K562 (cell line): ENCODE measurements around the gene GPALPP1. TPM values are rescaled to one million over a fixed set of nuclear protein-coding genes. Genes with fewer than 3 reads are reported as not detected.

ENCODE experiments used
- ARNT ChIP-seq, 2 experiments: fragments of 450-650 bp; IDR thresholded peaks; 2 replicates each; pipeline ENCODE4 v1.6.1; 2016; ENCODE audit warnings: mild to moderate bottlenecking in 1 of 2
- BCOR ChIP-seq: fragments of 450-650 bp; IDR thresholded peaks from 2 replicates; pipeline ENCODE4 v1.6.1; 2016
- CBFA2T3 ChIP-seq: fragments of 450-650 bp; IDR thresholded peaks from 2 replicates; pipeline ENCODE4 v1.6.1; 2017
- PPARD ChIP-seq: fragments of 250-450 bp; sonication (Bioruptor Pico); IDR thresholded peaks from 2 replicates; pipeline ENCODE4 v1.8.0; 2022; ENCODE audit warnings: inconsistent platforms, mild to moderate bottlenecking, moderate library complexity
- SAFB ChIP-seq: fragments of 200-400 bp; formaldehyde crosslinking; IDR thresholded peaks from 2 replicates; pipeline ENCODE4 v1.6.1; 2017; ENCODE audit warnings: low read depth, low read length, borderline replicate concordance
- SAFB2 ChIP-seq: fragments of 200-400 bp; formaldehyde crosslinking; IDR thresholded peaks from 2 replicates; pipeline ENCODE4 v1.6.1; 2018; ENCODE audit warnings: borderline replicate concordance, low read length, low read depth, moderate library complexity; ENCODE audit not compliant: severe bottlenecking
- SAP30 ChIP-seq: fragments of 200-600 bp; sonication (generic); IDR thresholded peaks from 2 replicates; pipeline ENCODE4 v1.6.1; 2012; ENCODE audit warnings: borderline replicate concordance, low read depth, mild to moderate bottlenecking, moderate library complexity, low read length, control low read depth, inconsistent platforms; ENCODE audit not compliant: insufficient read depth, poor library complexity, severe bottlenecking
- SP2 ChIP-seq: IDR thresholded peaks from 2 replicates; pipeline ENCODE4 v1.6.1; 2011; ENCODE audit warnings: mild to moderate bottlenecking, low read depth, low read length, moderate library complexity; ENCODE audit not compliant: poor library complexity, severe bottlenecking; ENCODE audit errors: extremely low read depth
- TAF15 ChIP-seq: fragments of 200-400 bp; formaldehyde crosslinking; IDR thresholded peaks from 2 replicates; pipeline ENCODE4 v1.6.1; 2017; ENCODE audit warnings: mild to moderate bottlenecking, low read depth, low read length, moderate library complexity
- TBL1XR1 ChIP-seq, 2 experiments: IDR thresholded peaks; 2 replicates each; pipeline ENCODE4 v1.6.1; 2012; ENCODE audit warnings: improper control_type of control experiment in 2 of 2, low read length in 2 of 2, mild to moderate bottlenecking in 1 of 2
- TEAD4 ChIP-seq, 2 experiments: sonication (generic) in 1 of 2; formaldehyde crosslinking in 1 of 2; IDR thresholded peaks; 2 replicates each; pipeline versions ENCODE4 v1.6.1 to v1.8.0; 2012 to 2022; ENCODE audit warnings: borderline replicate concordance in 1 of 2, inconsistent platforms in 1 of 2, low read length in 1 of 2, mild to moderate bottlenecking in 1 of 2, missing genetic modification reagents in 1 of 2
- ZNF274 ChIP-seq: IDR thresholded peaks from 2 replicates; pipeline ENCODE4 v1.6.1; 2011; ENCODE audit warnings: low read depth, mild to moderate bottlenecking, low read length, moderate library complexity, borderline replicate concordance
- ZNF347 ChIP-seq: fragments of 450-650 bp; formaldehyde crosslinking; IDR thresholded peaks from 2 replicates; pipeline ENCODE4 v1.4.0; 2020; ENCODE audit warnings: low read depth, mild to moderate bottlenecking, moderate library complexity
- ZNF57 ChIP-seq: fragments of 450-650 bp; formaldehyde crosslinking; IDR thresholded peaks from 2 replicates; pipeline ENCODE4 v1.4.0; 2020; ENCODE audit warnings: mild to moderate bottlenecking, moderate library complexity
- ZNF586 ChIP-seq: fragments of 450-650 bp; formaldehyde crosslinking; conservative IDR thresholded peaks from 2 replicates; pipeline ENCODE4 v1.4.0; 2020; ENCODE audit warnings: mild to moderate bottlenecking, moderate library complexity
- ZNF589 ChIP-seq: fragments of 200-800 bp; sonication (Bioruptor generic); IDR thresholded peaks from 2 replicates; pipeline ENCODE4 v1.6.1; 2016; ENCODE audit warnings: low read depth, missing genetic modification characterization, missing compliant biosample characterization
- polyA plus RNA-seq, 8 experiments: library from polyadenylated mRNA; depleted of rRNA in 4 of 8; stranded (reverse) in 5 of 8; unstranded in 3 of 8; fragments of >200 nt; fragmentation: Nextera tagmentation in 2 of 8; fragmentation: Illumina TruSeq in 1 of 8; extraction: Ambion mirVana in 2 of 8; extraction: Trizol in 1 of 8; gene quantifications; 2 replicates each; pipeline versions ENCODE4 v1.2.1 to v1.2.3, GENCODE V29; 2011 to 2014; ENCODE audit warnings: inconsistent platforms in 1 of 8, missing spikeins in 1 of 8
- total RNA-seq, 7 experiments: library from RNA; depleted of rRNA in 6 of 7; stranded (reverse); fragments of >200 nt in 6 of 7; fragmentation: Illumina TruSeq in 2 of 7; extraction: Trizol in 2 of 7; gene quantifications; 2 replicates each; pipeline versions ENCODE4 v1.2.1 to v1.2.3, GENCODE V29; 2011 to 2021; ENCODE audit warnings: low replicate concordance in 1 of 7
- TF ChIP-seq, protein P1 (sequence below): sonication (generic); formaldehyde crosslinking; IDR thresholded peaks from 2 replicates; pipeline ENCODE4 v1.4.0; 2020; ENCODE audit warnings: mild to moderate bottlenecking, missing genetic modification reagents
- TF ChIP-seq, protein P2 (sequence below): fragments of 450-650 bp; formaldehyde crosslinking; conservative IDR thresholded peaks from 2 replicates; pipeline ENCODE4 v1.4.0; 2022; ENCODE audit warnings: mild to moderate bottlenecking, missing genetic modification characterization
- TF ChIP-seq, protein P3 (sequence below): fragments of 450-650 bp; IDR thresholded peaks from 2 replicates; pipeline ENCODE4 v1.6.1; 2016; ENCODE audit warnings: missing biosample characterization, missing genetic modification characterization
- TF ChIP-seq, protein P4 (sequence below): IDR thresholded peaks from 2 replicates; pipeline ENCODE4 v1.6.1; 2011; ENCODE audit not compliant: insufficient read length; ENCODE audit errors: extremely low read depth
- TF ChIP-seq, protein P5 (sequence below): sonication (generic); formaldehyde crosslinking; IDR thresholded peaks from 2 replicates; pipeline ENCODE4 v1.8.0; 2022; ENCODE audit warnings: mild to moderate bottlenecking, low read depth, missing genetic modification reagents

GPALPP1 gene
- total and polyA plus RNA-seq, 9 of the 15 experiments (the other 6 are each of a cell fraction or from before 2014, with no cell fraction given), result 8.1 to 22.3 (median 18.5) TPM

DNA sequence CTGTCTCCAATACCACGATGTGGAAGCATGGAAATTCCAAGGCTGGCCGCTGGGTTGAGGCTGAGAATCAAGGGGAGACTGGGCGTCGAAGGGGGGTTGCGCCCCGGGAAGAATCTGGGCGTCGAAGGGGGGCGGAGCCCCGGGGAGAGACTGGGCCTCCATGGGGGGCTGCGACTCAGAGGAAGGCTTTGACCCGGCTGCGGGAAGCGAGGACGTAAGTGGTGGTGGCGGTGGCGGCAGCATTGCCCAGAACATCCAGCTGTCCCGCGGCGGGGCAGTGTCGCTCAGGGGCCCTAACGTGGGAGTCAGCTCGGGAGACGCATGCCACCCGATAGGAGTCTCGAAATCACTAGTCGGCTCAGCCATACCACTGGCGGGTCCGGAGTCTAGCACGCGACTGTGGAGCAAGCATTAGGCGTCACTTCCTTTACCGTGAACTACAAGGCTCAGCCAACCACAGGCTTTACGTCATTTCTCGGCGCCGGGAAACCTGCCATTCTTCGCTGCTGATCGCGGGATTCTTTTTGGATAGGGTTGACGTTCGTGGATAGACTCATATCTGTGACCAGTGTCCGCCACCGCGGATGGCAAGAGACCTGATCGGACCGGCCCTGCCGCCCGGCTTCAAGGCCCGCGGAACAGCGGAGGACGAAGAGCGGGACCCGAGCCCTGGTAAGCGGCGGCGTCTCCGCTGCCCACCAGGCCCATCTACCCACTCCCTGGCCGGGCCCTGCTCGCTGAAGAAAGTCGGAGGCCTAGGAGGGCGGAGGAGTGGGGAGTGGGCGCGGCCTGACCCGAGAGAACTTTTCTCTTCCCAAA lies at the start of gene GPALPP1, which contains the start of gene NUFIP1 (continued):
- no peak for TF ChIP-seq ZNF274
- no peak for TF ChIP-seq ZNF57 (CRISPR knock-in tag)
- TF ChIP-seq, protein P1, sequence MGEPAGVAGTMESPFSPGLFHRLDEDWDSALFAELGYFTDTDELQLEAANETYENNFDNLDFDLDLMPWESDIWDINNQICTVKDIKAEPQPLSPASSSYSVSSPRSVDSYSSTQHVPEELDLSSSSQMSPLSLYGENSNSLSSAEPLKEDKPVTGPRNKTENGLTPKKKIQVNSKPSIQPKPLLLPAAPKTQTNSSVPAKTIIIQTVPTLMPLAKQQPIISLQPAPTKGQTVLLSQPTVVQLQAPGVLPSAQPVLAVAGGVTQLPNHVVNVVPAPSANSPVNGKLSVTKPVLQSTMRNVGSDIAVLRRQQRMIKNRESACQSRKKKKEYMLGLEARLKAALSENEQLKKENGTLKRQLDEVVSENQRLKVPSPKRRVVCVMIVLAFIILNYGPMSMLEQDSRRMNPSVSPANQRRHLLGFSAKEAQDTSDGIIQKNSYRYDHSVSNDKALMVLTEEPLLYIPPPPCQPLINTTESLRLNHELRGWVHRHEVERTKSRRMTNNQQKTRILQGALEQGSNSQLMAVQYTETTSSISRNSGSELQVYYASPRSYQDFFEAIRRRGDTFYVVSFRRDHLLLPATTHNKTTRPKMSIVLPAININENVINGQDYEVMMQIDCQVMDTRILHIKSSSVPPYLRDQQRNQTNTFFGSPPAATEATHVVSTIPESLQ, result no peak
- TF ChIP-seq, protein P2, sequence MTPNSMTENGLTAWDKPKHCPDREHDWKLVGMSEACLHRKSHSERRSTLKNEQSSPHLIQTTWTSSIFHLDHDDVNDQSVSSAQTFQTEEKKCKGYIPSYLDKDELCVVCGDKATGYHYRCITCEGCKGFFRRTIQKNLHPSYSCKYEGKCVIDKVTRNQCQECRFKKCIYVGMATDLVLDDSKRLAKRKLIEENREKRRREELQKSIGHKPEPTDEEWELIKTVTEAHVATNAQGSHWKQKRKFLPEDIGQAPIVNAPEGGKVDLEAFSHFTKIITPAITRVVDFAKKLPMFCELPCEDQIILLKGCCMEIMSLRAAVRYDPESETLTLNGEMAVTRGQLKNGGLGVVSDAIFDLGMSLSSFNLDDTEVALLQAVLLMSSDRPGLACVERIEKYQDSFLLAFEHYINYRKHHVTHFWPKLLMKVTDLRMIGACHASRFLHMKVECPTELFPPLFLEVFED (CRISPR knock-in tag), result no peak
- TF ChIP-seq, protein P3, sequence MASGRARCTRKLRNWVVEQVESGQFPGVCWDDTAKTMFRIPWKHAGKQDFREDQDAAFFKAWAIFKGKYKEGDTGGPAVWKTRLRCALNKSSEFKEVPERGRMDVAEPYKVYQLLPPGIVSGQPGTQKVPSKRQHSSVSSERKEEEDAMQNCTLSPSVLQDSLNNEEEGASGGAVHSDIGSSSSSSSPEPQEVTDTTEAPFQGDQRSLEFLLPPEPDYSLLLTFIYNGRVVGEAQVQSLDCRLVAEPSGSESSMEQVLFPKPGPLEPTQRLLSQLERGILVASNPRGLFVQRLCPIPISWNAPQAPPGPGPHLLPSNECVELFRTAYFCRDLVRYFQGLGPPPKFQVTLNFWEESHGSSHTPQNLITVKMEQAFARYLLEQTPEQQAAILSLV (tag), result no peak
- no peak for TF ChIP-seq ZNF347 (CRISPR knock-in tag)
- no peak for TF ChIP-seq CBFA2T3
- TF ChIP-seq, protein P4, sequence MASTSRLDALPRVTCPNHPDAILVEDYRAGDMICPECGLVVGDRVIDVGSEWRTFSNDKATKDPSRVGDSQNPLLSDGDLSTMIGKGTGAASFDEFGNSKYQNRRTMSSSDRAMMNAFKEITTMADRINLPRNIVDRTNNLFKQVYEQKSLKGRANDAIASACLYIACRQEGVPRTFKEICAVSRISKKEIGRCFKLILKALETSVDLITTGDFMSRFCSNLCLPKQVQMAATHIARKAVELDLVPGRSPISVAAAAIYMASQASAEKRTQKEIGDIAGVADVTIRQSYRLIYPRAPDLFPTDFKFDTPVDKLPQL, result no peak
- TF ChIP-seq, protein P5, sequence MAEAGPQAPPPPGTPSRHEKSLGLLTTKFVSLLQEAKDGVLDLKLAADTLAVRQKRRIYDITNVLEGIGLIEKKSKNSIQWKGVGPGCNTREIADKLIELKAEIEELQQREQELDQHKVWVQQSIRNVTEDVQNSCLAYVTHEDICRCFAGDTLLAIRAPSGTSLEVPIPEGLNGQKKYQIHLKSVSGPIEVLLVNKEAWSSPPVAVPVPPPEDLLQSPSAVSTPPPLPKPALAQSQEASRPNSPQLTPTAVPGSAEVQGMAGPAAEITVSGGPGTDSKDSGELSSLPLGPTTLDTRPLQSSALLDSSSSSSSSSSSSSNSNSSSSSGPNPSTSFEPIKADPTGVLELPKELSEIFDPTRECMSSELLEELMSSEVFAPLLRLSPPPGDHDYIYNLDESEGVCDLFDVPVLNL (CRISPR knock-in tag), result no peak
- TF ChIP-seq SAP30, result peak; percentile 74
- TF ChIP-seq TAF15, result no peak
- peak in 1 of 2 experiments; percentile 72; a peak in 2 of 4 replicates for TF ChIP-seq TBL1XR1 (IDR thresholded peaks at IDR 0.05; ENCODE audit: low read length in 2 of 2)
- no peak for TF ChIP-seq SP2
- TF ChIP-seq SAFB2, result no peak
- no peak for TF ChIP-seq ZNF589 (CRISPR knock-in tag)
- TF ChIP-seq TEAD4 (IDR thresholded peaks at IDR 0.05; ENCODE audit: low read length), result no peak
- no peak for TF ChIP-seq TEAD4 (CRISPR knock-in tag; IDR thresholded peaks at IDR 0.05; ENCODE audit: borderline replicate concordance)
- TF ChIP-seq PPARD (CRISPR knock-in tag), result no peak
- no peak for TF ChIP-seq ZNF586
- TF ChIP-seq BCOR, result no peak
- TF ChIP-seq SAFB, result no peak
- no peak for TF ChIP-seq ARNT (IDR thresholded peaks at IDR 0.05)
